Aorta (tissue), 5 donors: ENCODE measurements around the gene PLEKHO2. TPM values are rescaled to one million over a fixed set of nuclear protein-coding genes. Genes with fewer than 3 reads are reported as not detected.
"Not testable (repeated sequence)": the region's sequence is repeated elsewhere in the genome, so short reads cannot be mapped to it uniquely, and the experiment has no call there.

Experiments used
- ATAC-seq: fragments of 200-7000 bp; cut with Tn5 transposase; one replicate; pipeline ENCODE4 v1.9.1; 2022; ENCODE audit warnings: moderate library complexity; ENCODE audit not compliant: low FRiP score
- DNase-seq, 2 donors: peaks; one replicate each; pipeline ENCODE4 v3.0.0-alpha.2; 2020
- H3K27ac ChIP-seq, 2 donors: one replicate each; pipeline ENCODE4 v1.5.1; 2013; ENCODE audit warnings: low read length in 2 of 2, mild to moderate bottlenecking in 2 of 2, moderate library complexity in 2 of 2, control low read depth in 1 of 2, inconsistent platforms in 1 of 2, low read depth in 1 of 2
- H3K27me3 ChIP-seq, 2 donors: one replicate each; pipeline ENCODE4 v1.6.1; 2013; ENCODE audit warnings: control low read depth in 1 of 2, low read length in 1 of 2, mild to moderate bottlenecking in 1 of 2, moderate library complexity in 1 of 2; ENCODE audit not compliant: insufficient read depth in 2 of 2, control insufficient read depth in 1 of 2
- H3K36me3 ChIP-seq, 2 donors: one replicate each; pipeline ENCODE4 v1.6.1; 2013; ENCODE audit warnings: control low read depth in 1 of 2, low read length in 1 of 2, mild to moderate bottlenecking in 1 of 2; ENCODE audit not compliant: insufficient read depth in 2 of 2, control insufficient read depth in 1 of 2
- H3K4me1 ChIP-seq, 2 donors: one replicate each; pipeline ENCODE4 v1.6.1; 2013; ENCODE audit warnings: low read length in 2 of 2, control low read depth in 1 of 2, mild to moderate bottlenecking in 1 of 2, moderate library complexity in 1 of 2; ENCODE audit not compliant: insufficient read depth in 2 of 2, control insufficient read depth in 1 of 2
- H3K4me3 ChIP-seq, 2 donors: one replicate each; pipeline ENCODE4 v1.5.1; 2013; ENCODE audit warnings: low read length in 2 of 2, control low read depth in 1 of 2, mild to moderate bottlenecking in 1 of 2
- H3K9me3 ChIP-seq: one replicate; pipeline ENCODE4 v1.6.1; 2013; ENCODE audit warnings: mild to moderate bottlenecking, low read length; ENCODE audit not compliant: control insufficient read depth
- WGBS, 2 donors: extraction: QIAGEN DNeasy Blood & Tissue Kit; methylation state at CpG; one replicate each; pipeline ENCODE4 v1.1.7; 2013; 5-methylcytosine and 5-hydroxymethylcytosine counted together
- intact Hi-C, 2 donors: fragments of 100-400 bp; cut with DNase I; formaldehyde crosslinking; loops; one replicate each; pipeline versions ENCODE4 v1.14.2 to v1.15.0; 2022
- long read RNA-seq, 2 donors: library from polyadenylated mRNA; unstranded; transcript quantifications; one replicate each; pipeline ENCODE4 v2.0.0, GENCODE V29; 2020 to 2021
- polyA plus RNA-seq, 2 donors: library from polyadenylated mRNA; stranded (reverse); fragments of 200-250 nt; gene quantifications; one replicate each; pipeline ENCODE4 v1.2.3, GENCODE V29; 2013
- total RNA-seq, 2 donors: library from RNA; stranded (reverse); fragmentation: NEBNext Ultra II Directional; extraction: Animal tissue kit (Norgen Biotek cat#: 25700); gene quantifications; one replicate each; pipeline ENCODE4 v1.2.1, GENCODE V29; 2021
- donor health status: healthy with polysubstance abuse.
- donor health status: Bipolar disorder and iron deficiency.
- donor health status: DM: no; HTN: no; CAD: no.
- donor health status: DM: no; HTN: no; CAD: no.
- donor health status: DM: yes; HTN: yes; CAD: no.

The PLEKHO2 gene, protein sequence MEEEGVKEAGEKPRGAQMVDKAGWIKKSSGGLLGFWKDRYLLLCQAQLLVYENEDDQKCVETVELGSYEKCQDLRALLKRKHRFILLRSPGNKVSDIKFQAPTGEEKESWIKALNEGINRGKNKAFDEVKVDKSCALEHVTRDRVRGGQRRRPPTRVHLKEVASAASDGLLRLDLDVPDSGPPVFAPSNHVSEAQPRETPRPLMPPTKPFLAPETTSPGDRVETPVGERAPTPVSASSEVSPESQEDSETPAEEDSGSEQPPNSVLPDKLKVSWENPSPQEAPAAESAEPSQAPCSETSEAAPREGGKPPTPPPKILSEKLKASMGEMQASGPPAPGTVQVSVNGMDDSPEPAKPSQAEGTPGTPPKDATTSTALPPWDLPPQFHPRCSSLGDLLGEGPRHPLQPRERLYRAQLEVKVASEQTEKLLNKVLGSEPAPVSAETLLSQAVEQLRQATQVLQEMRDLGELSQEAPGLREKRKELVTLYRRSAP
- total RNA-seq (10 to 100 TPM; 46.2 to 50.4 TPM), polyA plus RNA-seq (10 to 100 TPM; 12.2 to 13.5 TPM)
- long read RNA-seq, donor 1, transcript PLEKHO2-201 (6 exons, 3,720 nt) = major isoform, 12 of 43 reads
- long read RNA-seq, donor 1, partial matches to known transcripts = 30 of 43 reads
- long read RNA-seq, donor 1, other reads (novel, unspliced or antisense) = 1 of 43 reads
- long read RNA-seq, donor 2, transcript PLEKHO2-201 (6 exons, 3,720 nt) = major isoform, 11 of 31 reads
- long read RNA-seq, donor 2, partial matches to known transcripts = 20 of 31 reads
- long read RNA-seq, donor 2, other reads (novel, unspliced or antisense) = 0 of 31 reads

DNA sequence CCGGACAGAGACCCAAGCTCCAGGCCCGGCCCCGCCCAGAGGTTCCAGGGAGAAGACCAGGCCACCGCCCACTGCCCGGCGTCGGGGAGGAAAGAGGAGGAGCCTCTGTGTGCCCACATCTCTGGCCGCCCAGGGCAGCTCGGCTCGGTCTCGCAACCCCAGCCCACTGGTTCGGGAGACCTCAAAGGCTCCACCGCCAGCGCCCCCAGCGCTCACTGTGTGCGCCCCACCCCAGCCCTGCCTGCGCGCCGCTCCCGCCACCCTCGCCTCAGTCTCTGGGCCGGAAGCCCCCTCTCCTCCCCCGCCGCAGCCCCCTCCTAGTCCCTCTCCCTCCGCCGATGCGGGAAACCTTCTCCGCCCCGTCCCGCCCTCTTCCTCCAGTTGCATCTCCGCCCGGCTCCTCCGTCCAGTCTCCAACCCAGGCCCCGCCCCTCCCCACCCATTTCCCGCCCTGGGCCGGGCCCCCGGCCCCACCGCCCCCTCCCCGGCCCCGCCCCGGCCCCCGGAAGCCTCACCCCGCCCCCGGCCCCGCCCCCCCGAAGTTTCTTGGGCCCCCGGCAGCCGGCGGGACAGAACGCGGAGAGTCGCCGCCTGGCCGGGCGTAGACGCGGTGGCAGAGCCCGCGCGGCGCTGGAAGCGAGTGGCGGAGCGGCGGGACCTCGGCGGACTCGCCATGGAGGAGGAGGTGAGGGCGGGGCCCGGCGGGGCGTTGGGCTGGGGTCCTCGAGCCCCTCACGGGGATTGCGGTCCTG lies at the start of gene PLEKHO2:
PLEKHO2 (plus strand) TSS at position 572 of the 752 bp plus-strand sequence; CDS start at position 674, 102 bp downstream.
- WGBS, 2 donors = 0 to 1% methylated on average over 44 to 75 of the region's 75 CpGs
- Histone ChIP-seq H3K4me1 (no peaks in the 10 kb centered on the region), H3K9me3 (no peaks in the 10 kb centered on the region), H3K36me3 (no peaks in the 10 kb centered on the region), H3K27me3 (no peaks in the 10 kb centered on the region), H3K4me3 (peak within 1 kb of the TSS; percentile 58 to 74), H3K27ac (peak within 1 kb of the TSS in 1 of 2 donors; percentile 89)
- DNase-seq = peak; percentile 99
- intact Hi-C loops = loop anchor here (1.0 to 10.0 kb wide), 3 partner anchors 51 to 143 kb away; partner anchors contain the start of gene SPG21 (in 1 of the 2)
- ATAC-seq = peak; percentile 93

DNA sequence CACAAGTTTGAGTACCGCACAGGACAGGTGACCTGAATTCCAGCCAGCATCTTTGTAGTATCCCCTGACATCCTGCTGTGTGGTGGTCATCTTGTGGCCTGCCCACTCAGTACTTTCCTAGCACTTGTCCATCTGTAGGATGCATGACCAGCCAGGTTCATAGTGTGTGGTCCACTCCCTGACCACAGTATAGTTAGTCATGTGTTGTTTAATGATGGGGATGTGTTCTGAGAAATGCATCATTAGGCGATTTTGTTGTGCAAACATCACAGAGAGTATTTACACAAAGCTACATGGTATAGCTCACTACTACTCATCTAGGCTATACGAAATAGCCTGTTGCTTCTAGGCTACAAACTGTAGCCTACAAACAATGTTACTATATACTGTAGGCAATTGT lies 49.4 kb upstream of the PLEKHO2 start:
- intact Hi-C loops = loop anchor here in 1 of 2 donors (5.0 kb wide), 1 partner anchor 45 kb away; no protein-coding TSS in a partner anchor
- Histone ChIP-seq H3K27ac (no peak overlapping the region), H3K36me3 (no peaks in the 10 kb centered on the region), H3K4me3 (no peak overlapping the region), H3K27me3 (no peaks in the 10 kb centered on the region), H3K4me1 (no peaks in the 10 kb centered on the region), H3K9me3 (no peaks in the 10 kb centered on the region)
- WGBS, 2 donors = 92 to 97% methylated on average over 3 of the region's 3 CpGs
- DNase-seq (no peak), ATAC-seq (no peak)

DNA sequence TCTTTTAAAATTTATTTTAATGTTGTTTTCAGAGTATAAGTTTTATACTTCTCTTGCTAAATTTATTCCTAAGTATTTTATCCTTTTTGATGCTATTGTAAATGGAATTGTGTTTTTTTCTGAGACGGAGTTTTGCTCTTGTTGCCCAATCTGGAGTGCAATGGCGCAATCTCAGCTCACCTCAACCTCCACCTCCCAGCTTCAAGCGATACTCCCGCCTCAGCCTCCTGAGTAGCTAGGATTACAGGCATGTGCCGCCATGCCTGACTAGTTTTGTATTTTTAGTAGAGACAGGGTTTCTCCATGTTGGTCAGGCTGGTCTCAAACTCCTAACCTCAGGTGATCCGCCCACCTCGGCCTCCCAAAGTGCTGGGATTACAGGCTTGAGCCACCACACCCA lies 46.4 kb upstream of the PLEKHO2 start:
- DNase-seq, H3K9me3 ChIP-seq, H3K4me1 ChIP-seq, H3K4me3 ChIP-seq, H3K36me3 ChIP-seq, H3K27ac ChIP-seq, H3K27me3 ChIP-seq, ATAC-seq, intact Hi-C loops: not testable (repeated sequence)
- WGBS, 2 donors = 87 to 97% methylated on average over 7 of the region's 7 CpGs

DNA sequence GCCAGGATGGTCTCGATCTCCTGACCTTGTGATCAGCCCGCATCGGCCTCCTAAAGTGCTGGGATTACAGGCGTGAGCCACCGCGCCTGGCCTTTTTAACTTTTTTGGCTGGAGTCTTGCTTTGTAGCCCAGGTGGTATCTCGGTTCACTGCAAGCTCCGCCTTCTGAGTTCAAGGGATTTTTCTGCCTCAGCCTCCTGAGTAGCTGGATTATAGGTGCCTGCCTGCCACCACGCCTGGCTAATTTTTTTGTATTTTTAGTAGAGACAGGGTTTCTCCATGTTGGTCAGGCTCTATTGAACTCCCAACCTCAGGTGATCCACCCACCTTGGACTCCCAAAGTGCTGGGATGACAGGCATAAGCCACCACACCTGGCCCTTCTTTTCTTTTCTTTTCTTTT lies 45.8 kb upstream of the PLEKHO2 start:
- 92 to 93% methylated on average over 9 of the region's 9 CpGs for WGBS, 2 donors
- DNase-seq, H3K9me3 ChIP-seq, intact Hi-C loops, H3K27me3 ChIP-seq, H3K27ac ChIP-seq, ATAC-seq, H3K36me3 ChIP-seq, H3K4me3 ChIP-seq, H3K4me1 ChIP-seq: not testable (repeated sequence)

DNA sequence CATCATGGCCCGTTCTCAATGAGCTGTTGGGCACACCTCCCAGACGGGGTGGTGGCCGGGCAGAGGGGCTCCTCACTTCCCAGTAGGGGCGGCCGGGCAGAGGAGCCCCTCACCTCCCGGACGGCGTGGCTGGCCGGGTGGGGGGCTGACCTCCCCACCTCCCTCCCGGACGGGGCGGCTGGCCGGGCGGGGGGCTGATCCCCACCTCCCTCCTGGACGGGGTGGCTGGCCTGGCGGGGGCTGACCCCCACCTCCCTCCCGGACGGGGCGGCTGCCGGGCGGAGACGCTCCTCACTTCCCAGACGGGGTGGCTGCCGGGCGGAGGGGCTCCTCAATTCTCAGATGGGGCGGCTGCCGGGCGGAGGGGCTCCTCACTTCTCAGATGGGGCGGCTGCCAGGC lies 42.8 kb upstream of the PLEKHO2 start:
- ATAC-seq, H3K27ac ChIP-seq, H3K36me3 ChIP-seq, H3K27me3 ChIP-seq, DNase-seq, intact Hi-C loops, H3K4me1 ChIP-seq, H3K9me3 ChIP-seq, H3K4me3 ChIP-seq: not testable (repeated sequence)
- WGBS, 2 donors = 91 to 94% methylated on average over 11 to 28 of the region's 29 CpGs

DNA sequence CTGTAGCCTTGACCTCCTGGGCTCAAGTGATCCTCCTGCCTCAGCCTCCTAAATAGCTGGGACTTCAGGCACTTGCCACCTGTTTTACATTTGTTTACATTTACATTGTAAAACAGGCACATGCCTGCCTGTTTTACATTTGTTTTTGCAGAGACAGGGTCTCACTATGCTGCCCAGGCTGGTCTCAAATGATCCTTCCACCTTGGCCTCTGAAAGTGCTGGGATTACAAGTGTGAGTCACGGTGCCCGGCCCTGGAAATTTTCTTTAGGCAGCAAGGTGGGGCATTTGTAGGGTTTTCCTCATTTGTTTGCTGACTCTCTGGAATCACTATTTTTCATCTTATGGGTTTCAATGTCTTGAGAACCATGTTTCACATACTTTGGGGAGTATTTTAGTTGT lies 41.2 kb upstream of the PLEKHO2 start:
- ATAC-seq (no peak), DNase-seq (no peak)
- WGBS, 2 donors = 94% methylated on average over 2 of the region's 2 CpGs
- no peak overlapping the region for H3K27ac ChIP-seq
- intact Hi-C loops = no loop called here
- H3K4me3 ChIP-seq = no peak overlapping the region
- H3K27me3 ChIP-seq = no peaks in the 10 kb centered on the region
- H3K9me3 ChIP-seq = no peaks in the 10 kb centered on the region
- no peaks in the 10 kb centered on the region for H3K4me1 ChIP-seq
- H3K36me3 ChIP-seq = no peaks in the 10 kb centered on the region

DNA sequence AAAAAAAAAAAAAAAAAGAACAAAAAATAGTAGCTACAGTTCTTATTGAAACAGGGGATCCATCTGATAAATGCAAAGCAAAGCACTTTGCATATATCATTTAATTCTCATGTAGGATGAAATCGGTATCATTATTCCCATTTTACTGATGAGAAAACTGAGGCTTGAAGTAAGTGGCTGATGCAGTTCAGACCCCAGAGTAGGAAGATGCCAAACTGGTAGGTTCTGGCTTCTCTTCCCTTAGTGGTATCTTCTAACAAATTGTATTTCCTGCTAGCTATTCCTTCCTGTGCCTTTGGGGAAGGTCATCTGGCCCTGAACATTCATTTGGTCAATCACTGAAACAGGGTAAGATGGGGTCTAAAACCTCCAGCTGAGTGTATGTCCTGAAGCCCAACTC lies 38.2 kb upstream of the PLEKHO2 start:
- intact Hi-C loops = no loop called here
- H3K4me1 ChIP-seq = no peaks in the 10 kb centered on the region
- no peaks in the 10 kb centered on the region for H3K9me3 ChIP-seq
- DNase-seq = no peak
- no peaks in the 10 kb centered on the region for H3K27me3 ChIP-seq
- ATAC-seq = no peak
- H3K4me3 ChIP-seq = no peak overlapping the region
- H3K36me3 ChIP-seq = no peaks in the 10 kb centered on the region
- WGBS, 2 donors = 93 to 99% methylated on average over 1 of the region's 1 CpG
- no peak overlapping the region for H3K27ac ChIP-seq

DNA sequence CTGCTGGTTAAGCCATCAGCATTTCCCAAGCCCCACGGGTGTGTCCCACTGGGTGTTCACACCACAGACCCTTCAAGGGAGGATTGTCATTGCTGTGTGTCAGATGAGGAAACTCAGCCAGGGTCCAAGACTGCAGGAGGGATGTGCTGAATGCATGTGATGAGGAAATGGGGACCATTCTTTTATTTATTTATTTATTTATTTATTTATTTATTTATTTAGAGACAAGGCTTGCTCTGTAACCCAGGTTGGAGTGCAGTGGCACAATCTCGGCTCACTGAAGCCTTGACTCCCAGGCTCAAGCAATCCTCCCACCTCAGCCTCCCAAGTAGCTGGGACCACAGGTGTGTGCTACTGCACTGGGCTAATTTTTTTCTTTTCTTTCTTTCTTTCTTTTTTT lies 37.1 kb upstream of the PLEKHO2 start:
- Histone ChIP-seq H3K4me3 (no peak overlapping the region), H3K27me3 (no peaks in the 10 kb centered on the region), H3K27ac (no peak overlapping the region), H3K36me3 (no peaks in the 10 kb centered on the region), H3K4me1 (no peaks in the 10 kb centered on the region), H3K9me3 (no peaks in the 10 kb centered on the region)
- 50 to 73% methylated on average over 2 of the region's 2 CpGs for WGBS, 2 donors
- DNase-seq (no peak), ATAC-seq (no peak)
- intact Hi-C loops = loop anchor here in 1 of 2 donors (5.0 kb wide), 1 partner anchor 117 kb away; no protein-coding TSS in a partner anchor
